ENCODE data around the gene EIF4G3. TPM values are rescaled to one million over a fixed set of nuclear protein-coding genes. Genes with fewer than 3 reads are reported as not detected.
"Not testable (repeated sequence)": the region's sequence is repeated elsewhere in the genome, so short reads cannot be mapped to it uniquely, and the experiment has no call there.

The EIF4G3 gene
- total RNA-seq, 4 donors from 2014 or later, result 24.4 to 57.0 (median 27.9) TPM

DNA sequence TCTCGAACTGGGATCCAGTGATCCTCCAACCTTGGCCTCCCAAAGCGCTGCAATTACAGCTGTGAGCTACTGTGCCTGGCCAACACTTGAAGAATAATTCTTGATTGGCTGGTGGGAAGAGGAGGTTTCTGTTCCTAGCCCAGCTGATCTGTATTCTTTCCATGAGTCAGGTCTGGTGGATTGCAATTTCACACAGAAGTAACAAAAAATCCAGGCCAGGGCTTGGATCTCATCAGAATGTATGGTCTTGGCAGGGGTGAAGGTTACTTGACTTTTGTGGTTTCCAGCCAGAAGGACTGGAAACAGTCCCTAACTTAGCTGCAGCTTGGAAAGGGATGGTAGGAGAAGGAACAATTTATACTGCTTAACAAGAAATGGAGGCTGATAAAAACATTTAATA, 384.5 kb downstream of the EIF4G3 start:
- DNase-seq (ENCODE audit: low spot score in 2 of 2), result no peak
- no peak overlapping the region for H3K4me3 ChIP-seq (ENCODE audit: low read depth, poor library complexity, severe bottlenecking)
- no peak for TF ChIP-seq POLR2A (IDR thresholded peaks at IDR 0.05)
- TF ChIP-seq, protein P1, sequence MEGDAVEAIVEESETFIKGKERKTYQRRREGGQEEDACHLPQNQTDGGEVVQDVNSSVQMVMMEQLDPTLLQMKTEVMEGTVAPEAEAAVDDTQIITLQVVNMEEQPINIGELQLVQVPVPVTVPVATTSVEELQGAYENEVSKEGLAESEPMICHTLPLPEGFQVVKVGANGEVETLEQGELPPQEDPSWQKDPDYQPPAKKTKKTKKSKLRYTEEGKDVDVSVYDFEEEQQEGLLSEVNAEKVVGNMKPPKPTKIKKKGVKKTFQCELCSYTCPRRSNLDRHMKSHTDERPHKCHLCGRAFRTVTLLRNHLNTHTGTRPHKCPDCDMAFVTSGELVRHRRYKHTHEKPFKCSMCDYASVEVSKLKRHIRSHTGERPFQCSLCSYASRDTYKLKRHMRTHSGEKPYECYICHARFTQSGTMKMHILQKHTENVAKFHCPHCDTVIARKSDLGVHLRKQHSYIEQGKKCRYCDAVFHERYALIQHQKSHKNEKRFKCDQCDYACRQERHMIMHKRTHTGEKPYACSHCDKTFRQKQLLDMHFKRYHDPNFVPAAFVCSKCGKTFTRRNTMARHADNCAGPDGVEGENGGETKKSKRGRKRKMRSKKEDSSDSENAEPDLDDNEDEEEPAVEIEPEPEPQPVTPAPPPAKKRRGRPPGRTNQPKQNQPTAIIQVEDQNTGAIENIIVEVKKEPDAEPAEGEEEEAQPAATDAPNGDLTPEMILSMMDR (IDR thresholded peaks at IDR 0.05), result no peak
- 82 to 90% methylated on average over 2 of the region's 2 CpGs for WGBS, 2 donors
- intact Hi-C loops (cut with DNase I; ENCODE audit: low total_unique reads), result no loop called here

DNA sequence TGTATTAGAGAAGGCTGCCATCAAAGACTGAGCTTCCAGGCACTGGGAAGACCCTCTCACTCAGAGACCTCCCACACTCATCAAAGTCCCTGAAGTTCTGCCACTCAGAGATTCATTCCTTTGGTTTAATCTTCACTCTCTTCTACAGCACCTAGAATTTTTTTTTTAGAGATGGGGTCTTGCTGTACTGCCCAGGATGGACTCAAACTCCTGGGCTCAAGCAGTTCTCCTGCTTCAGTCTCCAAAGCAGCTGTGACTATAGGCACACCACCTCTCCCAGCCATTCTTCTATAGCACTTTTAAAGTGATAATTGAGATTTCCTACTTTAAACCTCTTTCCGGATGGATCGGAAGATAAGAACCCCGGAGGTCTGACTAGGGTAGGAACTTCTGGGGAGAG, 385.9 kb downstream of the EIF4G3 start:
- no peak for TF ChIP-seq POLR2A (IDR thresholded peaks at IDR 0.05)
- TF ChIP-seq, protein P1 (IDR thresholded peaks at IDR 0.05), result no peak
- DNase-seq (ENCODE audit: low spot score in 2 of 2), result no peak
- no peak overlapping the region for H3K4me3 ChIP-seq (ENCODE audit: low read depth, poor library complexity, severe bottlenecking)
- intact Hi-C loops (cut with DNase I; ENCODE audit: low total_unique reads), result no loop called here
- WGBS, 2 donors, result 91 to 98% methylated on average over 3 of the region's 3 CpGs

DNA sequence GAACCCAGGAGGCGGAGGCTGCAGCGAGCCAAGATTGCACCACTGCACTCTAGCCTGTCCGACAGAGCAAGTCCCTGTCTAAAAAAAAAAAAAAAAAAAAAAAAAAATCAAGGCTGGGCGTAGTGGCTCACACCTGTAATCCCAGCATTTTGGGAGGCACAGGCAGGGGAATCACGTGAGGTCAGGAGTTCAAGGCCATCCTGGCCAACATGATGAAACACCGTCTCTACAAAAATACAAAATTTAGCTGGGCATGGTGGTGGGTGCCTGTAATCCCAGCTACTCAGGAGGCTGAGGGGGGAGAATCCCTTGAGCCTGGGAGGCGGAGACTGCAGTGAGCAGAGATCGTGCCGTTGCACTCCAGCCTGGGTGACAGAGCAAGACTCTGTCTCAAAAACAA, 387.1 kb downstream of the EIF4G3 start:
- intact Hi-C loops (cut with DNase I; ENCODE audit: low total_unique reads); DNase-seq (ENCODE audit: low spot score in 2 of 2); H3K4me3 ChIP-seq (ENCODE audit: low read depth, poor library complexity, severe bottlenecking): not testable (repeated sequence)
- 91 to 94% methylated on average over 9 of the region's 9 CpGs for WGBS, 2 donors

DNA sequence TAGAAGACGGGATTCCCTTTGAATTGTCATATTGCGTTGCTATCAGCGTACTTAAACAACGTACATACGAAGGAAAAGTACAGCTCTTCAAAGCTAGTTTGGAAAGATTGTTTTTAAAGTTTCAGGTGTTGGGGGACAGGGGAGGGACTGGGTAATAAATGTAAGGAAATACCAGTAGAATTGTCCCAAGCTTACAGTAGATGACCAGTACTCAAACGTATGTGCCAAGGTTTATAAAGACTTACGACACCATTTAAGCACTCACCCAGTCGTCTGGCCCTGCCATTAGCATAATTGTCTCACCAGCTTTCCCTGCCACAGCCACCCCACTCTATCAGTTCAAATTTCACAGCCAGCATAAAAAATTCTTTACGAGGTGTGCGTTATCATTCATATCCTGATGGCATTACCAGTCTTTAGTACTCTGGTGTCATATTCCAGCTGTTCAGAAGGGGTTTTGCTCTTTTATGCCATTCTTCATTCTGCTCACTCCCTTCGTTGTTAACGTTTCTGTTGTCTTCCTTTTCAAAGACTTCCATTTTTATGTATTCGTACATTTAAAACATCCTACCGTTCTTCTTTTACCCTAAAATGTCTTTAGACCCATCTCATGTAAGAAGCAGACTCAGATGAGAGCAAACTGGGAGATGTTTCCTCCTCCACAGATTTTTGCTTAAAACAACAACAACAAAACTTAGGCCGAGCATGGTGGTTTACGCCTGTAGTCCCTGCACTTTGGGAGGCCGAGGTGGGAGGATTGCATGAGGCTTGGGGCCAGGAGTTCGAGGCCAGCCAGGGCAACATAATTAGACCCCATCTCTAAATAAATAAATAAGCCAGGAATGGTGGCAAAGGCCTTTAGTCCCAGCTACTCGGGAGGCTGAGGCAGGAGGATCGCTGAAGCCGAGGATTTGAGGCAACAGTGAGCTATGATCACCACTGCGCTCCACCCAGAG, 388.6 kb downstream of the EIF4G3 start:
- TF ChIP-seq, protein P1 (IDR thresholded peaks at IDR 0.05), result no peak
- no peak for TF ChIP-seq POLR2A (IDR thresholded peaks at IDR 0.05)
- H3K4me3 ChIP-seq (ENCODE audit: low read depth, poor library complexity, severe bottlenecking), result peak overlapping the region; percentile 50
- WGBS, 2 donors, result 41 to 44% methylated on average over 22 of the region's 22 CpGs
- DNase-seq (ENCODE audit: low spot score in 2 of 2), result no peak
- intact Hi-C loops (cut with DNase I; ENCODE audit: low total_unique reads), result no loop called here

DNA sequence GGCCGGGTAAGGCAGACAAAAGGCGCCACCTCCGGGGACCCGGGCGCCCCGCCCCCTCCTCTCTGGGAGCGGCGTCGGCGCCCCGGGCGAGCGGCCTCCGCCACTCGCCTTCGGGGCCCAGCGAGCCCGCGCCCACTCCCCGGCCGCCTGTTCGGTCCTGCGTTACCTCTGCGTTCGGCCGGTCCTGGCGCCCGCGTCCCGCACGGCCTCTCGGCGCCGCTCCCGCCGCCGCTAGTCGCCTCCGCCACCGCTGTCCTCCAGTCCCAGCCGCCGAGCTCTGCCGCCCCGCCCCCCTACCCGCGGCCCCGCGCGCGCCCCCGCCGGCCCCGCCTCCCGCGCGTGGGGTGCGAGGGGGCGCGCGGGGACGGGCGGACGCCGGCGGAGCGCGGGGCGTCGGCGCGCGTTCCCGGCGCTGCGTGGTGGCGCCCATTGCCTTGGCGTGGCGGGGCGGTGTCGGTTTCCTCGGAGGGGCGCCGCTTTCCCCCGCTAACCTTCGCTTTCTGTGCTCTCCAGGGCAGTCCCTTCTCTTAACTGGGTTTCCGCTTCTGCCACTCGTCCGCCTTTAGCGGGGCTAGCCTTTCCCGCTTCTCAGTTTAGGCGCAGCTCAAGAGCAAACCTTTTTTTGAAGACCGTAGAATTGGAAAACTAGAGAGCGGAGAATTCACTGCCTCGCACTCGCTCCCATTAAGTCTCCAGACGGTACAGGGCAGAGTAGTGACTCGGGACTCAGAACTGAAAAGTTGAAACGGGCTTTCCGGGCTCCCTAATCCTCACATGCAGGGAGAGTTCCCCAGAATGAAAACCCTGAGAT, 389.5 kb downstream of the EIF4G3 start, which contains the start of gene HP1BP3:
HP1BP3 (minus strand) TSS at position 279 of the 811 bp plus-strand sequence. CDS start 6,867 bp downstream, outside the sequence.
- peak within 1 kb of the TSS; percentile 96 for H3K4me3 ChIP-seq (ENCODE audit: low read depth, poor library complexity, severe bottlenecking)
- intact Hi-C loops (cut with DNase I; ENCODE audit: low total_unique reads), result no loop called here
- 0% methylated on average over 28 to 29 of the region's 99 CpGs for WGBS, 2 donors
- TF ChIP-seq, protein P1 (IDR thresholded peaks at IDR 0.05), result no peak
- peak in 1 of 2 donors; percentile 10 for TF ChIP-seq POLR2A (IDR thresholded peaks at IDR 0.05)
- peak; percentile 39 to 95 for DNase-seq (ENCODE audit: low spot score in 2 of 2)

Measured in lower leg skin (tissue), 4 donors.